ENCODE data around the gene POLDIP2.

POLDIP2 gene

GRCh38 chr17:28357061-28357900, at the start of gene POLDIP2:
Gene POLDIP2 (minus strand): TSS chr17:28357527. CDS start chr17:28357448, 79 bp downstream.
- DNase-seq (ENCODE audit: low spot score): peak; percentile 97

- DNase-seq (ENCODE audit: low spot score): no peak
These were observed 49.1 kb upstream of the POLDIP2 start for GRCh38 chr17:28406473-28406814.

- peak; percentile 78 for DNase-seq (ENCODE audit: low spot score)
These were observed 48.5 kb upstream of the POLDIP2 start, which contains the start of gene SLC46A1 for GRCh38 chr17:28405632-28406472. Gene SLC46A1 (minus strand): TSS chr17:28406212. CDS start chr17:28406114, 98 bp downstream.

GRCh38 chr17:28404812-28405570, 47.7 kb upstream of the POLDIP2 start:
- DNase-seq (ENCODE audit: low spot score): no peak

- DNase-seq (ENCODE audit: low spot score): no peak
These were observed 47.1 kb upstream of the POLDIP2 start for GRCh38 chr17:28404461-28404811.

GRCh38 chr17:28404007-28404406, 46.7 kb upstream of the POLDIP2 start:
- DNase-seq (ENCODE audit: low spot score): no peak

- DNase-seq (ENCODE audit: low spot score): no peak
These were observed 45.5 kb upstream of the POLDIP2 start for GRCh38 chr17:28402844-28403243.

GRCh38 chr17:28402224-28402630, 44.9 kb upstream of the POLDIP2 start:
- DNase-seq (ENCODE audit: low spot score): no peak

- DNase-seq (ENCODE audit: low spot score): no peak
These were observed 42.5 kb upstream of the POLDIP2 start for GRCh38 chr17:28399808-28400207.

- no peak for DNase-seq (ENCODE audit: low spot score)
These were observed 41.1 kb upstream of the POLDIP2 start for GRCh38 chr17:28398280-28398981.

GRCh38 chr17:28397687-28398279, 40.5 kb upstream of the POLDIP2 start:
- DNase-seq (ENCODE audit: low spot score): no peak

- DNase-seq (ENCODE audit: low spot score): no peak
These were observed 39.9 kb upstream of the POLDIP2 start for GRCh38 chr17:28397275-28397674.

GRCh38 chr17:28396635-28397239, 39.4 kb upstream of the POLDIP2 start:
- DNase-seq (ENCODE audit: low spot score): no peak

- DNase-seq (ENCODE audit: low spot score): no peak
These were observed 38.6 kb upstream of the POLDIP2 start for GRCh38 chr17:28395968-28396367.

GRCh38 chr17:28395426-28395825, 38.1 kb upstream of the POLDIP2 start:
- DNase-seq (ENCODE audit: low spot score): no peak

- no peak for DNase-seq (ENCODE audit: low spot score)
These were observed 37.2 kb upstream of the POLDIP2 start for GRCh38 chr17:28394337-28395116.

GRCh38 chr17:28392491-28392890, 35.2 kb upstream of the POLDIP2 start:
- no peak for DNase-seq (ENCODE audit: low spot score)

GRCh38 chr17:28391401-28391800, 34.1 kb upstream of the POLDIP2 start:
- no peak for DNase-seq (ENCODE audit: low spot score)

GRCh38 chr17:28390984-28391383, 33.7 kb upstream of the POLDIP2 start:
- no peak for DNase-seq (ENCODE audit: low spot score)

- DNase-seq (ENCODE audit: low spot score): no peak
These were observed 33.2 kb upstream of the POLDIP2 start for GRCh38 chr17:28390563-28390962.

Measured in left forelimb (tissue), 1 donor.